ENCODE data around the gene PILRB.

GRCh38 chr7:100346921-100347320 is 11.0 kb upstream of the PILRB start:
- no peak for TF ChIP-seq CTCF (IDR thresholded peaks at IDR 0.05)
- TF ChIP-seq POLR2A (IDR thresholded peaks at IDR 0.05) = no peak

Measured in right lobe of liver (tissue), 4 donors.